ENCODE measurements around the gene S100B. TPM values are rescaled to one million over a fixed set of nuclear protein-coding genes. Genes with fewer than 3 reads are reported as not detected.

The S100B gene
- total RNA-seq (100 to 1,000 TPM; 258 to 415 TPM), polyA plus RNA-seq (ENCODE audit: insufficient read length in 2 of 2) (100 to 1,000 TPM; 405 to 470 TPM)
- long read RNA-seq, donor 1, transcript S100B-202 (4 exons, 971 nt), result minor isoform, 8 of 533 reads
- long read RNA-seq, donor 1, transcript S100B-203 (2 exons, 839 nt), result minor isoform, 31 of 533 reads
- long read RNA-seq, donor 1, transcript S100B-201 (3 exons, 877 nt), result major isoform, 436 of 533 reads
- long read RNA-seq, donor 1, partial matches to known transcripts, result 38 of 533 reads
- long read RNA-seq, donor 1, other reads (novel, unspliced or antisense), result 20 of 533 reads
- long read RNA-seq, donor 2, transcript S100B-201 (3 exons, 877 nt), result major isoform, 185 of 199 reads
- long read RNA-seq, donor 2, transcript S100B-203 (2 exons, 839 nt), result minor isoform, 8 of 199 reads
- long read RNA-seq, donor 2, partial matches to known transcripts, result 0 of 199 reads
- long read RNA-seq, donor 2, other reads (novel, unspliced or antisense), result 6 of 199 reads
- long read RNA-seq, donor 3, transcript S100B-201 (3 exons, 877 nt), result major isoform, 179 of 195 reads
- long read RNA-seq, donor 3, transcript S100B-203 (2 exons, 839 nt), result minor isoform, 10 of 195 reads
- long read RNA-seq, donor 3, partial matches to known transcripts, result 0 of 195 reads
- long read RNA-seq, donor 3, other reads (novel, unspliced or antisense), result 5 of 195 reads
- long read RNA-seq, donor 4, transcript S100B-201 (3 exons, 877 nt), result major isoform, 6 of 6 reads
- long read RNA-seq, donor 4, partial matches to known transcripts, result 0 of 6 reads
- long read RNA-seq, donor 4, other reads (novel, unspliced or antisense), result 0 of 6 reads

- peak in 5 of 6 donors; percentile 67 to 93 (median 81) for DNase-seq (ENCODE audit: low read depth in 4 of 6, low spot score in 6 of 6)
- Histone ChIP-seq H3K4me1 (ENCODE audit: control insufficient read depth, insufficient read depth, low read length) (peaks cover 38% of the 10 kb centered on the region), H3K27ac (ENCODE audit: low read depth, low read length) (peak within 1 kb of the TSS; percentile 95), H3K36me3 (ENCODE audit: control insufficient read depth, insufficient read depth, low read length) (peaks cover 3% of the 10 kb centered on the region), H3K4me3 (ENCODE audit: low read depth, low read length) (peak within 1 kb of the TSS; percentile 66), H3K27me3 (ENCODE audit: control insufficient read depth, insufficient read depth, low read length) (no peaks in the 10 kb centered on the region), H3K9me3 (ENCODE audit: control insufficient read depth, insufficient read depth, low read length) (peaks cover 1% of the 10 kb centered on the region)
- 25% methylated on average over 11 of the region's 15 CpGs for WGBS (ENCODE audit: insufficient coverage)
These were observed at the start of gene S100B for GRCh38 chr21:46604975-46605766. Gene S100B, minus strand, starts transcription at chr21:46605082. Its CDS starts 2,667 bp downstream, at chr21:46602415.

GRCh38 chr21:46651121-46651520, 46.2 kb upstream of the S100B start:
- DNase-seq (ENCODE audit: low read depth in 4 of 6, low spot score in 6 of 6), result no peak
- H3K4me3 ChIP-seq (ENCODE audit: low read depth, low read length), result no peak overlapping the region
- peaks cover 3% of the 10 kb centered on the region for H3K4me1 ChIP-seq (ENCODE audit: control insufficient read depth, insufficient read depth, low read length)
- H3K27me3 ChIP-seq (ENCODE audit: control insufficient read depth, insufficient read depth, low read length), result no peaks in the 10 kb centered on the region
- WGBS (ENCODE audit: insufficient coverage), result over 99% methylated on average over 7 of the region's 7 CpGs
- peaks cover 4% of the 10 kb centered on the region for H3K9me3 ChIP-seq (ENCODE audit: control insufficient read depth, insufficient read depth, low read length)
- peaks cover 72% of the 10 kb centered on the region for H3K36me3 ChIP-seq (ENCODE audit: control insufficient read depth, insufficient read depth, low read length)
- no peak overlapping the region for H3K27ac ChIP-seq (ENCODE audit: low read depth, low read length)

GRCh38 chr21:46650476-46651098, 45.7 kb upstream of the S100B start:
- DNase-seq (ENCODE audit: low read depth in 4 of 6, low spot score in 6 of 6), result no peak
- Histone ChIP-seq H3K27me3 (ENCODE audit: control insufficient read depth, insufficient read depth, low read length) (no peaks in the 10 kb centered on the region), H3K9me3 (ENCODE audit: control insufficient read depth, insufficient read depth, low read length) (peaks cover 4% of the 10 kb centered on the region), H3K36me3 (ENCODE audit: control insufficient read depth, insufficient read depth, low read length) (peaks cover 77% of the 10 kb centered on the region), H3K27ac (ENCODE audit: low read depth, low read length) (no peak overlapping the region), H3K4me1 (ENCODE audit: control insufficient read depth, insufficient read depth, low read length) (peaks cover 3% of the 10 kb centered on the region), H3K4me3 (ENCODE audit: low read depth, low read length) (no peak overlapping the region)
- WGBS (ENCODE audit: insufficient coverage), result 76% methylated on average over 13 of the region's 14 CpGs

GRCh38 chr21:46649356-46649755, 44.5 kb upstream of the S100B start:
- H3K36me3 ChIP-seq (ENCODE audit: control insufficient read depth, insufficient read depth, low read length), result peaks cover 81% of the 10 kb centered on the region
- DNase-seq (ENCODE audit: low read depth in 4 of 6, low spot score in 6 of 6), result no peak
- no peaks in the 10 kb centered on the region for H3K27me3 ChIP-seq (ENCODE audit: control insufficient read depth, insufficient read depth, low read length)
- H3K9me3 ChIP-seq (ENCODE audit: control insufficient read depth, insufficient read depth, low read length), result no peaks in the 10 kb centered on the region
- no peak overlapping the region for H3K27ac ChIP-seq (ENCODE audit: low read depth, low read length)
- H3K4me1 ChIP-seq (ENCODE audit: control insufficient read depth, insufficient read depth, low read length), result peaks cover 3% of the 10 kb centered on the region
- no peak overlapping the region for H3K4me3 ChIP-seq (ENCODE audit: low read depth, low read length)
- WGBS (ENCODE audit: insufficient coverage), result 96% methylated on average over 17 of the region's 19 CpGs

GRCh38 chr21:46648539-46648938, 43.7 kb upstream of the S100B start:
- Histone ChIP-seq H3K36me3 (ENCODE audit: control insufficient read depth, insufficient read depth, low read length) (peaks cover 82% of the 10 kb centered on the region), H3K4me3 (ENCODE audit: low read depth, low read length) (no peak overlapping the region), H3K9me3 (ENCODE audit: control insufficient read depth, insufficient read depth, low read length) (no peaks in the 10 kb centered on the region), H3K27me3 (ENCODE audit: control insufficient read depth, insufficient read depth, low read length) (no peaks in the 10 kb centered on the region), H3K4me1 (ENCODE audit: control insufficient read depth, insufficient read depth, low read length) (peaks cover 3% of the 10 kb centered on the region), H3K27ac (ENCODE audit: low read depth, low read length) (no peak overlapping the region)
- DNase-seq (ENCODE audit: low read depth in 4 of 6, low spot score in 6 of 6), result no peak
- 97% methylated on average over 27 of the region's 27 CpGs for WGBS (ENCODE audit: insufficient coverage)

GRCh38 chr21:46646541-46647154, 41.8 kb upstream of the S100B start:
- H3K4me1 ChIP-seq (ENCODE audit: control insufficient read depth, insufficient read depth, low read length), result peaks cover 3% of the 10 kb centered on the region
- H3K9me3 ChIP-seq (ENCODE audit: control insufficient read depth, insufficient read depth, low read length), result no peaks in the 10 kb centered on the region
- no peak overlapping the region for H3K27ac ChIP-seq (ENCODE audit: low read depth, low read length)
- H3K27me3 ChIP-seq (ENCODE audit: control insufficient read depth, insufficient read depth, low read length), result no peaks in the 10 kb centered on the region
- peaks cover 81% of the 10 kb centered on the region for H3K36me3 ChIP-seq (ENCODE audit: control insufficient read depth, insufficient read depth, low read length)
- DNase-seq (ENCODE audit: low read depth in 4 of 6, low spot score in 6 of 6), result no peak
- WGBS (ENCODE audit: insufficient coverage), result 95% methylated on average over 4 of the region's 9 CpGs
- no peak overlapping the region for H3K4me3 ChIP-seq (ENCODE audit: low read depth, low read length)

- Histone ChIP-seq H3K4me1 (ENCODE audit: control insufficient read depth, insufficient read depth, low read length) (peaks cover 3% of the 10 kb centered on the region), H3K36me3 (ENCODE audit: control insufficient read depth, insufficient read depth, low read length) (peaks cover 81% of the 10 kb centered on the region), H3K27me3 (ENCODE audit: control insufficient read depth, insufficient read depth, low read length) (no peaks in the 10 kb centered on the region), H3K4me3 (ENCODE audit: low read depth, low read length) (no peak overlapping the region), H3K27ac (ENCODE audit: low read depth, low read length) (no peak overlapping the region), H3K9me3 (ENCODE audit: control insufficient read depth, insufficient read depth, low read length) (no peaks in the 10 kb centered on the region)
- WGBS (ENCODE audit: insufficient coverage), result 100% methylated on average over 3 of the region's 5 CpGs
- no peak for DNase-seq (ENCODE audit: low read depth in 4 of 6, low spot score in 6 of 6)
These were observed 41.0 kb upstream of the S100B start for GRCh38 chr21:46645840-46646239.

GRCh38 chr21:46643379-46644177, 38.7 kb upstream of the S100B start:
- Histone ChIP-seq H3K36me3 (ENCODE audit: control insufficient read depth, insufficient read depth, low read length) (peaks cover 60% of the 10 kb centered on the region), H3K27me3 (ENCODE audit: control insufficient read depth, insufficient read depth, low read length) (no peaks in the 10 kb centered on the region), H3K4me3 (ENCODE audit: low read depth, low read length) (no peak overlapping the region), H3K4me1 (ENCODE audit: control insufficient read depth, insufficient read depth, low read length) (no peaks in the 10 kb centered on the region), H3K27ac (ENCODE audit: low read depth, low read length) (no peak overlapping the region), H3K9me3 (ENCODE audit: control insufficient read depth, insufficient read depth, low read length) (no peaks in the 10 kb centered on the region)
- no peak for DNase-seq (ENCODE audit: low read depth in 4 of 6, low spot score in 6 of 6)
- 97% methylated on average over 8 of the region's 12 CpGs for WGBS (ENCODE audit: insufficient coverage)

Data from spinal cord (tissue), 10 donors.